ENCODE measurements around the gene MYH6.
A peak's percentile ranks its signal among the peaks of the same experiment; 100 is the strongest.

The MYH6 gene

DNA sequence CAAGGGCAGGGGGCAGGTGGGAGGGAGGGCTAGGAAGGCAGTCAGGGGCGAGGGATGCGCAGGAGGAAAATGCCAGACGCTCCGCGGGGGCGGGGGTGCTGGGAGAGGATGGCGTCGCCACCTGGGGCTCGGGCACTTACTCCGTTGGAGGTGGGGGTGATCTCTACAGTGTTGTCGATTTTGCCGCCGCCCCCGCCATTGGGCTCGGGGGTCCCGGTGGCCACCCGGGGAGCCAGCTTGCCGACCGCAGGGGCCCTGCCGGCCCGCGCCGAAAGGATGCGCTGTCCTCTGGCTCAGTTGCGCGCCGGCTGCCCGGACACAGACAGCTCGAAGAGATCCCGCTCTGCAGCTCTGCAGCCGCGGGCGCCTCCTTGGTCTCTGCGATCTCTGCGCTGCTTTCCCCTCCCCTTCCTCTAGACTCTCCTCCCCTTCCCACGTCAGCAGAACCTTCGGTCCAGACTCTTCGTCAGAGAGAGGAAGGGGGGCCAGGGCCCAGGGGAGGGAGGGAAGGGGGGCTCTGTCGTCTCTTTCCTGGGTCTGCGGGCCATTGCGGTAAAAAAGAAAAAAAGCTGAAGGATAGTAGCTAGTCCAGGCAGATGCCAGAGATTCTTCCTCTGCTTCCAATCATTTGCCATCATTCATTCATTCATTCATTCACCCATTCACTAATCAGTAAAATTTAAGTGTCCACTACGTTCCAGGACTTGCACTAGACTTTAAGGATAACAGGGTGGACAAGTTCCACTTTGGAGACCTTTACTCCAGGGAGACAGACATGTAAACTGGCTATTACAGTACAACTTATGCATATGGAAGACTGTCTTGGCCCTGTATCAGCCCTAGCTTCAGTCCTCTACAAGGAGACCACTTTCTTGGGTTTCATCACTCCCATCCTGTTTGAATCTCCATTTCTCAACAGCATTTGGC lies 55.3 kb downstream of the MYH6 start, which contains the start of gene SLC22A17:
Gene SLC22A17, minus strand, starts transcription at position 382 of the 927 bp plus-strand sequence.
- H3K27ac ChIP-seq, result peak within 1 kb of the TSS; percentile 50 to 84
- TF ChIP-seq, protein P1, sequence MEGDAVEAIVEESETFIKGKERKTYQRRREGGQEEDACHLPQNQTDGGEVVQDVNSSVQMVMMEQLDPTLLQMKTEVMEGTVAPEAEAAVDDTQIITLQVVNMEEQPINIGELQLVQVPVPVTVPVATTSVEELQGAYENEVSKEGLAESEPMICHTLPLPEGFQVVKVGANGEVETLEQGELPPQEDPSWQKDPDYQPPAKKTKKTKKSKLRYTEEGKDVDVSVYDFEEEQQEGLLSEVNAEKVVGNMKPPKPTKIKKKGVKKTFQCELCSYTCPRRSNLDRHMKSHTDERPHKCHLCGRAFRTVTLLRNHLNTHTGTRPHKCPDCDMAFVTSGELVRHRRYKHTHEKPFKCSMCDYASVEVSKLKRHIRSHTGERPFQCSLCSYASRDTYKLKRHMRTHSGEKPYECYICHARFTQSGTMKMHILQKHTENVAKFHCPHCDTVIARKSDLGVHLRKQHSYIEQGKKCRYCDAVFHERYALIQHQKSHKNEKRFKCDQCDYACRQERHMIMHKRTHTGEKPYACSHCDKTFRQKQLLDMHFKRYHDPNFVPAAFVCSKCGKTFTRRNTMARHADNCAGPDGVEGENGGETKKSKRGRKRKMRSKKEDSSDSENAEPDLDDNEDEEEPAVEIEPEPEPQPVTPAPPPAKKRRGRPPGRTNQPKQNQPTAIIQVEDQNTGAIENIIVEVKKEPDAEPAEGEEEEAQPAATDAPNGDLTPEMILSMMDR (IDR thresholded peaks at IDR 0.05), result no peak
- peak; percentile 88 for DNase-seq (ENCODE audit: low spot score)
- H3K4me3 ChIP-seq, result peak within 1 kb of the TSS; percentile 91

GRCh38 chr14:23351681-23352505 lies 56.2 kb downstream of the MYH6 start:
- peak; percentile 72 for DNase-seq (ENCODE audit: low spot score)
- TF ChIP-seq, protein P1 (IDR thresholded peaks at IDR 0.05), result no peak
- Histone ChIP-seq H3K4me3 (peak overlapping the region; percentile 91), H3K27ac (peak overlapping the region; percentile 50 to 84)

DNA sequence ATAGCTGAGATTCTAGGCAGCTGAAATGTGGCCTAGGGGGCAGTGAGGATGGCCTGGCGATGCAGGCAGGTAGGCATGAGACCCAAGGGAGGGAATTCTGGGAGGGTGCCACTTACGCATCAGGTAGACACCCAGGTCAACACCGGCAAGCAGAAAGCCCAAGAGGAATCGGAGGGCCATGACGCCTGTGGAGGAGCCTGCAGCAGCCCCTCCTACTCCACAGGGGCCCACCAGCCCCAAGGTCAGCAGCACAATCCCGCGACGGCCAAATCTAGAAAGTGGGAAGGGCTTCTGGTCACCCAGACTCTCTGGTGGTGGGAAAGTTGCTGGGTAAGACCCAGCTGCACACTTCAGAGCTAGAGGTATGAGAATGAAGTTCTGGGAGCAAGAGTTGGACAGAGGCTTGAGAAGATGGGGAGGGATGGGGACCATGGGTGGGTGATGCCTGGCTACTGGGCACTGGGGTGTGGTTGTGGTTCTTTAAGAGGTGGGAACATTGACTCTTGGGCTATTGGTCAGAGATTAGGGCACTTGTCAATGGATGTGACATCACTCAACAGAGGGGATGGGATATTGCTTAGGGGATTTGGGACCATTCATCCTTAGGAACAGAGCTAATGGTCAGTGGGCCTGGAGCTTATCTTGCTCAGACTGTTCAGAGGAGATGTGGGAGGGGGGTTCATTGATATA lies 58.8 kb downstream of the MYH6 start:
- Histone ChIP-seq H3K4me3 (no peak overlapping the region), H3K27ac (no peak overlapping the region)
- DNase-seq (ENCODE audit: low spot score), result peak; percentile 64
- TF ChIP-seq, protein P1 (IDR thresholded peaks at IDR 0.05), result no peak

DNA sequence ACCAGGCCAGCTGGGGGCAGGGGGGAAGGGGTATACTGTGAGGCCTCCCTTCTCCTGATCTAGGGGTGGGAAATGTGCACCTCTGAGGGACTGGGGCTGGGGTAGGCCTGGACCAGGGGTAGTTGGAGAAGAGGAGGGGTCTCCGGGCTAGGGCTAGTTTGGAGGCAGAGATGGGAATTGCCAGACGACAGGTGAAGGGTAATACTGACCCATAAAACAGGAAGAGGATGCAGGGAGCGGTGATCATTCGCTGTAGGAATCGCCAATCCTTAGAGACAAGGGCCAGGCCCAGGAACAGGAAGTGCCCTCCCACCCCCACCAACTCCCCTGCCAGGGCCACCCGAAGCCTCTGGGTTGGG lies 59.8 kb downstream of the MYH6 start:
- Histone ChIP-seq H3K4me3 (no peak overlapping the region), H3K27ac (no peak overlapping the region)
- no peak for DNase-seq (ENCODE audit: low spot score)
- TF ChIP-seq, protein P1 (IDR thresholded peaks at IDR 0.05), result no peak

GRCh38 chr14:23347406-23348296 lies 60.4 kb downstream of the MYH6 start:
- Histone ChIP-seq H3K4me3 (no peak overlapping the region), H3K27ac (no peak overlapping the region)
- DNase-seq (ENCODE audit: low spot score), result no peak
- TF ChIP-seq, protein P1 (IDR thresholded peaks at IDR 0.05), result no peak

All from coronary artery (tissue), 2 donors.